OCI-LY3 (cell line): Measurements from ENCODE around the gene STRN3.

ENCODE experiments used
- H2AFZ ChIP-seq: fragments of 200-600, 300-600 bp; shearing (Covaris generic); 2 replicates; pipeline ENCODE4 v1.6.0; 2014; ENCODE audit warnings: antibody characterized with exemption, low read depth, low read length
- H3K27ac ChIP-seq: fragments of 200-600, 300-600 bp; sonication (generic); 2 replicates; pipeline ENCODE4 v1.5.1; 2014; ENCODE audit warnings: mild to moderate bottlenecking, low read length, moderate library complexity, mixed read lengths
- H3K27me3 ChIP-seq: fragments of 200-600, 300-600 bp; sonication (generic); 2 replicates; pipeline ENCODE4 v1.6.1; 2014; ENCODE audit warnings: low read depth, low read length, mixed read lengths
- H3K36me3 ChIP-seq: fragments of 200-600, 300-600 bp; sonication (generic); replicated peaks from 2 replicates; pipeline ENCODE3; 2014; ENCODE audit warnings: low read depth, low read length, mixed read lengths
- H3K4me1 ChIP-seq: fragments of 300-600, 200-600 bp; sonication (generic); 2 replicates; pipeline ENCODE4 v1.6.1; 2014; ENCODE audit warnings: low read length, mixed read lengths
- H3K4me2 ChIP-seq: fragments of 200-600, 300-600 bp; sonication (generic); 2 replicates; pipeline ENCODE4 v1.6.1; 2014; ENCODE audit warnings: low read length, mixed read lengths
- H3K4me3 ChIP-seq: fragments of 300-600, 200-600 bp; sonication (generic); 2 replicates; pipeline ENCODE4 v1.5.1; 2014; ENCODE audit warnings: antibody characterized with exemption, mild to moderate bottlenecking, low read length, moderate library complexity
- H3K79me2 ChIP-seq: fragments of 300-600, 200-600 bp; shearing (Covaris generic); 2 replicates; pipeline ENCODE4 v1.6.1; 2014; ENCODE audit warnings: mild to moderate bottlenecking, low read length, mixed read lengths
- H3K9ac ChIP-seq: fragments of 300-600, 200-600 bp; shearing (Covaris generic); 2 replicates; pipeline ENCODE4 v1.6.0; 2014; ENCODE audit warnings: mild to moderate bottlenecking, low read length, moderate library complexity
- H3K9me3 ChIP-seq: fragments of 200-600, 300-600 bp; shearing (Covaris generic); 2 replicates; pipeline ENCODE4 v1.6.1; 2014; ENCODE audit warnings: low read length, mixed read lengths; ENCODE audit not compliant: insufficient read depth
- H4K20me1 ChIP-seq: fragments of 200-600, 300-600 bp; sonication (generic); 2 replicates; pipeline ENCODE4 v1.6.1; 2016; ENCODE audit warnings: low read length, mixed read lengths; ENCODE audit not compliant: insufficient read depth
- EZH2phosphoT487 ChIP-seq: fragments of 200-600 bp; shearing (Covaris generic); IDR thresholded peaks from 2 replicates; pipeline ENCODE4 v1.6.1; 2018; ENCODE audit warnings: antibody characterized with exemption, mixed run types, low read depth
- TF ChIP-seq, protein P1 (sequence below): fragments of 200-600, 300-600 bp; sonication (generic); IDR thresholded peaks from 2 replicates; pipeline ENCODE4 v1.5.1; 2014; ENCODE audit warnings: antibody characterized with exemption, low read length, low read depth

STRN3 gene

GRCh38 chr14:30961330-30961729 lies 64.8 kb downstream of the STRN3 start:
- H2AFZ ChIP-seq: no peak overlapping the region
- no peaks in the 10 kb centered on the region for H3K27me3 ChIP-seq
- no peak overlapping the region for H3K9ac ChIP-seq
- H3K4me1 ChIP-seq: peaks cover 29% of the 10 kb centered on the region
- peaks cover 50% of the 10 kb centered on the region for H4K20me1 ChIP-seq
- TF ChIP-seq, protein P1, sequence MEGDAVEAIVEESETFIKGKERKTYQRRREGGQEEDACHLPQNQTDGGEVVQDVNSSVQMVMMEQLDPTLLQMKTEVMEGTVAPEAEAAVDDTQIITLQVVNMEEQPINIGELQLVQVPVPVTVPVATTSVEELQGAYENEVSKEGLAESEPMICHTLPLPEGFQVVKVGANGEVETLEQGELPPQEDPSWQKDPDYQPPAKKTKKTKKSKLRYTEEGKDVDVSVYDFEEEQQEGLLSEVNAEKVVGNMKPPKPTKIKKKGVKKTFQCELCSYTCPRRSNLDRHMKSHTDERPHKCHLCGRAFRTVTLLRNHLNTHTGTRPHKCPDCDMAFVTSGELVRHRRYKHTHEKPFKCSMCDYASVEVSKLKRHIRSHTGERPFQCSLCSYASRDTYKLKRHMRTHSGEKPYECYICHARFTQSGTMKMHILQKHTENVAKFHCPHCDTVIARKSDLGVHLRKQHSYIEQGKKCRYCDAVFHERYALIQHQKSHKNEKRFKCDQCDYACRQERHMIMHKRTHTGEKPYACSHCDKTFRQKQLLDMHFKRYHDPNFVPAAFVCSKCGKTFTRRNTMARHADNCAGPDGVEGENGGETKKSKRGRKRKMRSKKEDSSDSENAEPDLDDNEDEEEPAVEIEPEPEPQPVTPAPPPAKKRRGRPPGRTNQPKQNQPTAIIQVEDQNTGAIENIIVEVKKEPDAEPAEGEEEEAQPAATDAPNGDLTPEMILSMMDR: no peak
- H3K9me3 ChIP-seq: no peaks in the 10 kb centered on the region
- H3K36me3 ChIP-seq: peaks cover 3% of the 10 kb centered on the region
- H3K27ac ChIP-seq: no peak overlapping the region
- H3K4me2 ChIP-seq: no peak overlapping the region
- no peak overlapping the region for H3K4me3 ChIP-seq
- H3K79me2 ChIP-seq: peaks cover 67% of the 10 kb centered on the region

DNA sequence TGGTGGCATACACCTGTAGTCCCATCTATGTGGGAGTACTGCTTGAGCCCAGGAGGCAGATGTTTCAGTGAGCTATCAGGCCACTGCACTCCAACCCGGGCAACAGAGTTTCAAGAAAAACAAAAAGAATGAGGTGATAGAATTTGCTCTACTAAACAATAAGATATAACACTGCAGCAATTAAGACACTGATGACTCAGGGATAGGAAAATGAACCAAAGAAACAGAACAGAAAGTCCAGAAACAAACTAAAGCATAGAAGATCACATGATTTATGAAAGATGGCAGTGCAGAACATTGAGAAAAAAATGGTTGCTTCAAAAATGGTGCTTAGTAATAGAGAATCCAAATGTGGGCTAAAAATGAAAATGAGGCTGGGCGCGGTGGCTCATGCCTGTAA lies 66.0 kb downstream of the STRN3 start:
- no peak overlapping the region for H3K9ac ChIP-seq
- no peaks in the 10 kb centered on the region for H3K27me3 ChIP-seq
- TF ChIP-seq, protein P1: no peak
- TF ChIP-seq EZH2phosphoT487: no peak
- peaks cover 65% of the 10 kb centered on the region for H3K79me2 ChIP-seq
- peaks cover 49% of the 10 kb centered on the region for H4K20me1 ChIP-seq
- H3K9me3 ChIP-seq: no peaks in the 10 kb centered on the region
- peaks cover 6% of the 10 kb centered on the region for H3K36me3 ChIP-seq
- H3K4me2 ChIP-seq: peak overlapping the region; percentile 38
- H2AFZ ChIP-seq: no peak overlapping the region
- peak overlapping the region; percentile 40 for H3K4me3 ChIP-seq
- peaks cover 29% of the 10 kb centered on the region for H3K4me1 ChIP-seq
- no peak overlapping the region for H3K27ac ChIP-seq

DNA sequence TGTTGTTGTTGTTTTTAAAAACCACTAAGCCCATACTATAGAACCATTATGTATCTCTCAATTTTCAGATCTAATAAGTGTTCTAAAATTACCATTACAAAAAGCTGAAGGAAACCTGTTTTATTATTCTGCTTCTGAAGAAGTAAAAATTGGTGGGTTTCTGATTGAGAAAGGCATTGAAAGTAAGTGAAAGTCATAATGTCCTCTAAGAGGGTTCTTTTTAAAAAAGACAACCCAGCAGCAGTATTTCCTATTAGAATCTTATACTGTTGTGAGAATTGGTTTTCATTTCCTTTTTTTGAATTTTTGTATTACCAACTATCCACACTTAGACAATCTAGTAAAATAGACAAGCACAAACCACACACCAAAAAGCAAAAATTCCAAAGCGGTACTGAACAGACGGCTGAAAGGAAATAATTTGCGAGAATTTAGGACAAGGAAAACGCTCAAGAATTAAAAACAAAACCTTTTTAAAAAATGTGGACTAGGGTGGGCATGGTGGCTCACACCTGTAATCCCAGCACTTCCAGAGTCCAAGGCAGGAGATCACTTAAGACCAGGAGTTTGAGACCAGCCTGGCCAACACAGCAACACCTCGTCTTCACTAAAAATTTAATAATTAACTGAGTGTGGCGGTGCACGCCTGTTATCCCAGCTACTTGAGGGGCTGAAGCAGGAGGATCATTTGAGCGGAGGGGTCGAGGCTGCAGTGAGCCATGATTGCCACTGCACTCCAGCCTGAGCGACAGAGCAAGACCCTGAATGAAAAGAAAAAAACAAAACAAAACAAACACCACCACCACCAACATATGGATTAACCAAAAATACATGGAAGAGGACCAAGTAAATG lies 67.4 kb downstream of the STRN3 start:
- no peak for TF ChIP-seq EZH2phosphoT487
- TF ChIP-seq, protein P1: no peak
- H3K79me2 ChIP-seq: peaks cover 55% of the 10 kb centered on the region
- peak overlapping the region; percentile 55 for H3K4me2 ChIP-seq
- no peaks in the 10 kb centered on the region for H3K9me3 ChIP-seq
- H3K4me3 ChIP-seq: peak overlapping the region; percentile 18; the same call in 1 of the 2 replicates
- H3K4me1 ChIP-seq: peaks cover 29% of the 10 kb centered on the region
- no peak overlapping the region for H3K9ac ChIP-seq
- H3K27me3 ChIP-seq: no peaks in the 10 kb centered on the region
- peaks cover 44% of the 10 kb centered on the region for H4K20me1 ChIP-seq
- no peak overlapping the region for H2AFZ ChIP-seq
- H3K27ac ChIP-seq: no peak overlapping the region
- peaks cover 3% of the 10 kb centered on the region for H3K36me3 ChIP-seq

DNA sequence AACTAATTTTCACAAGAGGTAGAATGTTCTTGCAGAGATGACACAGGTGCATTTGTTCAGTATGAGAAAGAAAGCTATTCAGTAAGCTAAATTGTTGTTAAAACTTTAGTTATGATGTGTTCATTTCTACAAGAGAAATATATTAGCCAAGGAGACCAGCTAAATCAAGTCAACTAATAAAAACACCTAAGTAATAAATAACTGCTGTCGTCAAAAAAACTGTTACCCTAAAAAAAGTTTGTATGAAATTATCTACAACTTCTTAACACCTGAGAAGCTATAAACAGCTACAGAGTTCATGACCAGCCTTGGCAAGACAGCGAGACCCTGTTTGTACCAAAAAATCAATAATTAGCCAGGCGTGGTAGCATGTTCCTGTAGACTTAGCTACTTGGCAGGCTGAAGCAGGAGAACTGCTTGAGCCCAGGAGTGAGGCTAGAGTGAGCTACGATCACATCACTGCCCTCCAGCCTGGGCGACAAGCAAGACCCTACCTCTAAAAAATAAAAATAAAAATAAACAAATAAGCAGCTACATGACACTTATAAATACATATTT lies 68.3 kb downstream of the STRN3 start:
- Histone ChIP-seq H3K9ac (no peak overlapping the region), H4K20me1 (peaks cover 40% of the 10 kb centered on the region), H3K4me2 (peak overlapping the region; percentile 55), H3K4me1 (peaks cover 29% of the 10 kb centered on the region), H3K27me3 (no peaks in the 10 kb centered on the region), H3K9me3 (no peaks in the 10 kb centered on the region), H3K36me3 (peaks cover 5% of the 10 kb centered on the region), H3K27ac (no peak overlapping the region), H2AFZ (no peak overlapping the region), H3K79me2 (peaks cover 50% of the 10 kb centered on the region), H3K4me3 (no peak overlapping the region)
- no peak for TF ChIP-seq EZH2phosphoT487
- TF ChIP-seq, protein P1: no peak
